Activated T-cell treated with anti-CD3 and anti-CD28 coated beads, Interleukin-2, amount 50 U/mL, for 1 hour (primary cell): ENCODE results near the gene NLRP11.
"Not testable (repeated sequence)": the region's sequence is repeated elsewhere in the genome, so short reads cannot be mapped to it uniquely, and the experiment has no call there.

Experiments used
- DNase-seq: peaks from one replicate; pipeline ENCODE4 v3.0.0-alpha.2; 2020

Gene NLRP11

GRCh38 chr19:55769632-55770031 lies 62.2 kb downstream of the NLRP11 start:
- not testable (repeated sequence) for DNase-seq

DNA sequence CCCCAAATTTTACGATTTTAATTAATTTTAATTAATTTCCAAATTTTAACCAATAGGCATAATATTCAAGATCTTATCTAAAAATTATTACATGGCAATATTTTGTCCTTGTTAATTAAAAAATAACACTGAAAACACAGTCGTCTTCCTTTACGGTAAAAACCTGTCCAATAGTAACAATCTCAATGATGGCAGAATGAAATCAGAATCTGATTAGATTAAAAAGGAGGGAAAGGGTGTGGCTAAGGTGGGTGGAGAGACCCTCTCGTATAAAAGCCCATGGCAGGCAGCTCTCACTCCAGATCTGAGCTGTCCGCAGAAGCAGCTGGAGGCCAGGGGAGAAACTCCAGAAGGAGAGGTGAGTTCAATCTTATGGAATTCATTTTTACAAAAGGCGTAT lies 63.0 kb downstream of the NLRP11 start, which contains the start of gene RFPL4AL1:
Gene RFPL4AL1 (plus strand): TSS at position 301 of the 400 bp plus-strand sequence. CDS start 2,687 bp downstream, outside the sequence.
- DNase-seq = not testable (repeated sequence)

- DNase-seq = no peak
These were observed 65.3 kb downstream of the NLRP11 start for GRCh38 chr19:55766466-55766865.

DNA sequence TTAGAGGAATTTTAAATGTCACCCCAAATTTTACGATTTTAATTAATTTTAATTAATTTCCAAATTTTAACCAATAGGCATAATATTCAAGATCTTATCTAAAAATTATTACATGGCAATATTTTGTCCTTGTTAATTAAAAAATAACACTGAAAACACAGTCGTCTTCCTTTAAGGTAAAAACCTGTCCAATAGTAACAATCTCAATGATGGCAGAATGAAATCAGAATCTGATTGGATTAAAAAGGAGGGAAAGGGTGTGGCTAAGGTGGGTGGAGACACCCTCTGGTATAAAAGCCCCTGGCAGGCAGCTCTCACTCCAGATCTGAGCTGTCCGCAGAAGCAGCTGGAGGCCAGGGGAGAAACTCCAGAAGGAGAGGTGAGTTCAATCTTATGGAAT lies 73.0 kb downstream of the NLRP11 start, which contains the start of gene RFPL4A:
Gene RFPL4A (plus strand): TSS at position 301 of the 400 bp plus-strand sequence. CDS start 2,704 bp downstream, outside the sequence.
- DNase-seq = not testable (repeated sequence)

- not testable (repeated sequence) for DNase-seq
These were observed 75.0 kb downstream of the NLRP11 start for GRCh38 chr19:55756808-55757207.

DNA sequence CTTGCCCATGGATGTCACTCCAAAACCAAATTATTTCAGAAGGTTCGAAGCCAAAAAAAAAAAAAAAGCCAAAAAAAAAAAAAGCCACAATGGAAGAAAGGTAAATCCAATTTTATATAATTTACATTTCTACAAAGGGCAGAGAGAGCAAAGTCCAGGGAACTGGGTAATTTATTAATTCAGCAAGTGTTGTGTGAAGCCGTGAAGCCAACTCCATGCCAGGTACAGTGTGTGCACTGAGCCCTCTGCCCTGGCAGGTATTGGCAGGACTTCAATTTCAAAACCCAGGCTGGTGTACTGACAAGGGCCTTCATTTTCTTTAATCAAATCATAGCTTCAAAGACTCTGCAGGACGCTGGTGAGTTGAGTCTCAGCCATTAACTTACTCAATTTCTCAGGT lies 78.4 kb downstream of the NLRP11 start:
- DNase-seq = no peak

GRCh38 chr19:55750715-55751114 lies 81.1 kb downstream of the NLRP11 start:
- DNase-seq = no peak

DNA sequence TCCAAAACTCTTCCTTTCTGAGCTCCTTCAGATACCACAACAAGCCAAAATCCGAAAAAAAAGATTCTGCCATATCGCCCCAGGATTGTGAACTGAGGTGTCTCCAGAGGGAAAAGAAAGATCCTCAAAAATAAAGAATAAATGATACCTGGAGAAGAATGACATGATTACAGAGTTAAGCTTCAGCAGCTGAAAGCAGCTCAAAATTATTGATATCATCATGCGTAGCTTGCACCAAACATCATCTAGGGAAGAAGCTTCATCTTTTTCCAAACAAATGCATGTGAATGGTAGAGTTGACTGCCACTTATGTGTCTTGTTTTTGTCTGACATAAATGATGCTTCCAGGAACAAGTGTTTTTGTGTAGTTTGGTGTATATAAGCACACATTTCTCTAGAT lies 93.5 kb downstream of the NLRP11 start, which contains the start of gene NLRP9:
Gene NLRP9 (minus strand): TSS at position 101 of the 400 bp plus-strand sequence. CDS start 28 bp downstream, at position 73.
- no peak for DNase-seq
